ENCODE measurements around the gene PHF2.

DNA sequence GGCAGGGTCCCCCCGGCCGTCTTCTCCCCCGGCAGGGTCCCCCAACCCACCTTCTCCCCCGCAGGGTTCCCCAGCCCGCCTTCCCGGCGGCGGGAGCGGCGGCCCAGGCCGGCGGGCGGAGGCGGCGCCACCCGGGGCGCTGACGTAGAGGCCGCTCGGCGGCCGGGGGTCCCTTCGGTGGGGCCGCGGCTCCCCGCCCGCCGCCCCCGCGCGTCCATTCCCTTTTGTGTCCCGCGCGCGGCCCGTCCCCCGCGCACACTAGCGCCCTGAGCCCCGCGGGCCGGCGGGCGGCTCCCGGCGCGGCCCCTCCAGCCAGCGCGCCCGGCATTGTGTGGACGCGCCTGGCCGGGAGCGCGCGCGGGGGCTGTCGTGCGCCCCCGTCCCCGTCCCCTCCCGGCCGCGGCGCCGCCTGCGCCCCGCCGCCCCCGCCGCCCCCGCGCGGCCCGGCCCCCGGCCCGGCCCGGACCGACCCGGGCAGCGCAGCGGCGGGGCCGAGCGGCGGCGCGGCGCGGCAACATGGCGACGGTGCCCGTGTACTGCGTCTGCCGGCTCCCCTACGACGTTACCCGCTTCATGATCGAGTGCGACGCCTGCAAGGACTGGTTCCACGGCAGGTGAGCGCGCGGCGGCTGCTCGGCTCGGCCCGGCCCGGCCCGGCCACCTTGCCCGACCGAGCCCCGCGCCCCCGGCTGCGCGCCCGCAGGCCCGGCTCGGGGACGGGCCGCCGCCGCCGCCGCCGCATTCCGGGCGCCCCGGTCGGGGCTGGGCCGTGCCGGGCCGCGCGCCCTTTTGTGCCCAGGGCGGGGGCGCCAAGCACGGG, at the start of gene PHF2:
- TF ChIP-seq, protein P1, sequence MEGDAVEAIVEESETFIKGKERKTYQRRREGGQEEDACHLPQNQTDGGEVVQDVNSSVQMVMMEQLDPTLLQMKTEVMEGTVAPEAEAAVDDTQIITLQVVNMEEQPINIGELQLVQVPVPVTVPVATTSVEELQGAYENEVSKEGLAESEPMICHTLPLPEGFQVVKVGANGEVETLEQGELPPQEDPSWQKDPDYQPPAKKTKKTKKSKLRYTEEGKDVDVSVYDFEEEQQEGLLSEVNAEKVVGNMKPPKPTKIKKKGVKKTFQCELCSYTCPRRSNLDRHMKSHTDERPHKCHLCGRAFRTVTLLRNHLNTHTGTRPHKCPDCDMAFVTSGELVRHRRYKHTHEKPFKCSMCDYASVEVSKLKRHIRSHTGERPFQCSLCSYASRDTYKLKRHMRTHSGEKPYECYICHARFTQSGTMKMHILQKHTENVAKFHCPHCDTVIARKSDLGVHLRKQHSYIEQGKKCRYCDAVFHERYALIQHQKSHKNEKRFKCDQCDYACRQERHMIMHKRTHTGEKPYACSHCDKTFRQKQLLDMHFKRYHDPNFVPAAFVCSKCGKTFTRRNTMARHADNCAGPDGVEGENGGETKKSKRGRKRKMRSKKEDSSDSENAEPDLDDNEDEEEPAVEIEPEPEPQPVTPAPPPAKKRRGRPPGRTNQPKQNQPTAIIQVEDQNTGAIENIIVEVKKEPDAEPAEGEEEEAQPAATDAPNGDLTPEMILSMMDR (IDR thresholded peaks at IDR 0.05): no peak
- no peak for TF ChIP-seq POLR2A (IDR thresholded peaks at IDR 0.05)
